HT1080 (cell line): ENCODE data around the gene GRID2IP. TPM values are rescaled to one million over a fixed set of nuclear protein-coding genes. Genes with fewer than 3 reads are reported as not detected.
"Not testable (repeated sequence)": the region's sequence is repeated elsewhere in the genome, so short reads cannot be mapped to it uniquely, and the experiment has no call there.

Experiments
- DNase-seq: peaks from one replicate; pipeline ENCODE4 v3.0.0-alpha.2; 2015; ENCODE audit warnings: low read depth
- total RNA-seq: library from RNA; depleted of rRNA; stranded (reverse); fragments of >200 nt; shearing (Covaris generic); gene quantifications from 2 replicates; pipeline ENCODE4 v1.2.3, GENCODE V29; 2014; rRNA removed

GRID2IP gene
- total RNA-seq, 1 experiment from 2014 or later, result not detected

DNA sequence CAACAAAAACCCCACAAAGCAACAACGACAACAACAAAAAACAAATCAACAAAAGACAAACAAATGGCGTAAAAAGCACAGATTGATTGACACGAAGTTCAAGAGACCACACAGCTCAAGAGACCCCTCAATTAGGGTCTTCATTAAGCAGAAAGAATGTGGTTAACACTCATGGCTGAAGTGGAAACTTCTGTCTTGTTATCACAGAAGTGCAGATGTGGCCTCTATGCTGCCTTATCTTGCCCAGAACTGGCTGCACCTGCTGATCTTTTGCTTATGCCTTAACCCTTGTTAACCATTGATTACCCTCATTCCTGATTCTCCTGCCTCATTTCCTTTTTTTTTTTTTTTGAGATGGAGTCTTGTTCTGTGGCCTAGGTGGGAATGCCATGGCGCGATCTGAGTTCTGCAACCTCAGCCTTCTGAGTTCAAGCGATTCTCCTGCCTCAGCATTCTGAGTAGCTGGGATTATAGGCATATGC, 100.0 kb downstream of the GRID2IP start:
- no peak for DNase-seq

- DNase-seq, result not testable (repeated sequence)
Observed at GRCh38 chr7:6450591-6450990, 100.7 kb downstream of the GRID2IP start.

GRCh38 chr7:6449884-6450283, 101.4 kb downstream of the GRID2IP start:
- peak; percentile 30 for DNase-seq

DNA sequence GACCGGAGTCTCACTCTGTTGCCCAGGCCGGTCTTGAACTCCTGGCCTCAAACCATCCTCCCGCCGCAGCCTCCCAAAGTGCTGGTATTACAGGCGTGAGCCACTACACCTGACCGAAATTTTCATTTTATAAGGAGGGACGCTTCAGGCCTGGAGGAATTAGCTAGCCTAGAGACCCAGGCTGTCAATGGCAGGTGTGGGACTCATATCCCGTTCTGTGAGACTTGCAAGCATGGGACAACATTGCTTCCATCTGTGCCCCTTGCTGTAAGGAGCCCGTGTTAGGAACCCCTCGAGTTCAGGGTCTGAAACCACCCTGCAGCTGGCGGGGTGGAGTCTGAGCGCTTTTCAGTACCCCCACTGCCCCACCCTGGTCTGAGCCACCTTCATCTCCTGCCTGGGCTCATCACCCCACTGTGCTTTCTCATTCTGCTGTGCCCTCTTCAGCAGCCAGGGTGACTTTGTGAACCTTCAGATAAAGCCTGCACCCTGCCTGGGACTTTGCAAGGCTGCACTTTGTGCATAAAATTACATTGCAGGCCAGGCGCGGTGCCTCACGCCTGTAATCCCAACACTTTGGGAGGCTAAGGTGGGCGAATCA, 102.2 kb downstream of the GRID2IP start:
- DNase-seq, result no peak

- DNase-seq, result peak; percentile 87
Observed at GRCh38 chr7:6447581-6448199, 103.6 kb downstream of the GRID2IP start, which contains the start of gene DAGLB. Gene DAGLB, minus strand, starts transcription at chr7:6447954. Its CDS starts 112 bp downstream, at chr7:6447842.

Other genes starting within 250 kb of the GRID2IP start
- gene FAM220A, start 202.5 kb downstream of the GRID2IP start, total RNA-seq, result 12.9 and 13.5 TPM in 2 replicates
- gene RAC1, start 176.9 kb downstream of the GRID2IP start, total RNA-seq, result 106 and 202 TPM in 2 replicates
- 11.0 and 17.1 TPM in 2 replicates for gene DAGLB, start 103.5 kb downstream of the GRID2IP start, total RNA-seq
- 66.7 and 125 TPM in 2 replicates for gene KDELR2, start 67.3 kb downstream of the GRID2IP start, total RNA-seq
- 41.7 and 55.9 TPM in 2 replicates for gene ZDHHC4, start 26.0 kb upstream of the GRID2IP start, total RNA-seq
- 30.5 and 38.1 TPM in 2 replicates for gene INTS15, start 38.6 kb upstream of the GRID2IP start, total RNA-seq
- 0.88 and 1.0 TPM in 2 replicates for gene ZNF853, start 64.1 kb upstream of the GRID2IP start, total RNA-seq
- 13.8 and 17.4 TPM in 2 replicates for gene ZNF316, start 85.9 kb upstream of the GRID2IP start, total RNA-seq
- 12.2 and 16.4 TPM in 2 replicates for gene ZNF12, start 155.5 kb upstream of the GRID2IP start, total RNA-seq
- gene RSPH10B2, start 202.6 kb upstream of the GRID2IP start, total RNA-seq, result not detected in 2 replicates